SK-N-SH (cell line): ENCODE results near the gene SBSN. TPM values are rescaled to one million over a fixed set of nuclear protein-coding genes. Genes with fewer than 3 reads are reported as not detected.

ENCODE experiments used
- CTCF ChIA-PET: fragments of 300-600, 350-600 bp; formaldehyde crosslinking; extraction: SDS; loops from one replicate; lab custom pipeline; 2021; lab: Yijun Ruan, JAX
- POLR2A ChIA-PET: fragments of 350-600 bp; sonication (Branson Sonifier 250); formaldehyde crosslinking; extraction: SDS; loops from one replicate; lab custom pipeline; 2020; ENCODE audit warnings: antibody characterized with exemption, inconsistent platforms; lab: Yijun Ruan, JAX
- DNase-seq: peaks from one replicate; pipeline ENCODE4 v3.0.0; 2012
- H2AFZ ChIP-seq: fragments of 200-600 bp; sonication (generic); 2 replicates; pipeline ENCODE4 v1.8.1; 2016; ENCODE audit warnings: antibody characterized with exemption, mild to moderate bottlenecking, low read depth
- H3F3A ChIP-seq: fragments of 200-600 bp; sonication (generic); replicated peaks from 2 replicates; pipeline ENCODE3; 2016; ENCODE audit warnings: antibody characterized with exemption, mild to moderate bottlenecking; ENCODE audit not compliant: insufficient read depth
- H3K27ac ChIP-seq, 2 experiments: fragments of 200-500 bp in 1 of 2; fragments of 200-600 bp in 1 of 2; sonication (Bioruptor generic) in 1 of 2; sonication (generic), shearing (Covaris generic) in 1 of 2; 2 replicates each; pipeline versions ENCODE4 v1.5.1 to v1.6.1; 2014 to 2016; ENCODE audit warnings: low read depth in 2 of 2, inconsistent platforms in 1 of 2, low read length in 1 of 2, mild to moderate bottlenecking in 1 of 2, mixed read lengths in 1 of 2
- H3K27me3 ChIP-seq: fragments of 200-600 bp; sonication (generic), shearing (Covaris generic); 2 replicates; pipeline ENCODE4 v1.6.1; 2016; ENCODE audit warnings: mixed run types; ENCODE audit not compliant: insufficient read depth
- H3K36me3 ChIP-seq, 2 experiments: fragments of 200-500 bp in 1 of 2; fragments of 200-600 bp in 1 of 2; sonication (Bioruptor generic) in 1 of 2; sonication (generic) in 1 of 2; replicated peaks in 1 of 2; 2 replicates each; pipeline versions ENCODE3 to v1.5.1; 2014 to 2016; ENCODE audit warnings: low read length in 1 of 2, mild to moderate bottlenecking in 1 of 2; ENCODE audit not compliant: insufficient read depth in 2 of 2, control insufficient read depth in 1 of 2
- H3K4me1 ChIP-seq, 2 experiments: fragments of 200-500 bp in 1 of 2; fragments of 200-600 bp in 1 of 2; sonication (Bioruptor generic) in 1 of 2; sonication (generic), shearing (Covaris generic) in 1 of 2; 2 replicates each; pipeline versions ENCODE4 v1.5.1 to v1.6.1; 2014 to 2016; ENCODE audit warnings: low read depth in 1 of 2, low read length in 1 of 2, mixed run types in 1 of 2; ENCODE audit not compliant: insufficient read depth in 2 of 2, control insufficient read depth in 1 of 2
- H3K4me2 ChIP-seq: fragments of 200-600 bp; sonication (generic), shearing (Covaris generic); 2 replicates; pipeline ENCODE4 v1.6.1; 2017; ENCODE audit warnings: mixed run types
- H3K4me3 ChIP-seq, 2 experiments: fragments of 200-500 bp in 1 of 2; fragments of 200-600 bp in 1 of 2; sonication (Bioruptor generic) in 1 of 2; sonication (generic), shearing (Covaris generic) in 1 of 2; 2 replicates each; pipeline versions ENCODE4 v1.5.1 to v1.8.1; 2014 to 2016; ENCODE audit warnings: low read depth in 2 of 2, inconsistent platforms in 1 of 2, low read length in 1 of 2, mild to moderate bottlenecking in 1 of 2, mixed read lengths in 1 of 2, moderate library complexity in 1 of 2
- H3K79me2 ChIP-seq: fragments of 200-600 bp; sonication (generic); 2 replicates; pipeline ENCODE4 v1.8.1; 2017; ENCODE audit warnings: mild to moderate bottlenecking; ENCODE audit not compliant: insufficient read depth
- H3K9ac ChIP-seq: fragments of 200-600 bp; sonication (generic); 2 replicates; pipeline ENCODE4 v1.6.1; 2017; ENCODE audit warnings: mixed run types
- H3K9me2 ChIP-seq: fragments of 200-600 bp; sonication (generic); 2 replicates; pipeline ENCODE4 v1.6.1; 2017; ENCODE audit warnings: mixed run types
- H3K9me3 ChIP-seq: fragments of 200-600 bp; sonication (generic); 2 replicates; pipeline ENCODE4 v1.6.1; 2017; ENCODE audit warnings: mixed run types, mild to moderate bottlenecking, moderate library complexity
- H4K20me1 ChIP-seq: fragments of 200-600 bp; sonication (generic); 2 replicates; pipeline ENCODE4 v1.6.1; 2017; ENCODE audit warnings: mild to moderate bottlenecking, mixed run types; ENCODE audit not compliant: insufficient read depth
- CTCF ChIP-seq: fragments of 200-600 bp; sonication (generic); IDR thresholded peaks from 2 replicates; pipeline ENCODE4 v1.6.1; 2017; ENCODE audit warnings: antibody characterized with exemption, mild to moderate bottlenecking, moderate library complexity
- GATA2 ChIP-seq: sonication (generic); formaldehyde crosslinking; IDR thresholded peaks from 2 replicates; pipeline ENCODE4 v1.5.0; 2020; ENCODE audit warnings: mild to moderate bottlenecking, missing genetic modification reagents
- MAX ChIP-seq: IDR thresholded peaks from 2 replicates; pipeline ENCODE4 v1.4.0; 2012; ENCODE audit warnings: low read depth
- MEF2A ChIP-seq: IDR thresholded peaks from 2 replicates; pipeline ENCODE4 v1.4.0; 2012; ENCODE audit warnings: low read depth, borderline replicate concordance
- MXI1 ChIP-seq: IDR thresholded peaks from 2 replicates; pipeline ENCODE4 v1.6.1; 2012; ENCODE audit warnings: mild to moderate bottlenecking, low read depth, low read length, improper control_type of control experiment
- RAD21 ChIP-seq: IDR thresholded peaks from 2 replicates; pipeline ENCODE4 v1.6.1; 2012; ENCODE audit warnings: mild to moderate bottlenecking, low read length
- RCOR1 ChIP-seq: fragments of 150-350 bp; IDR thresholded peaks from 2 replicates; pipeline ENCODE4 v1.6.1; 2017; ENCODE audit warnings: antibody characterized with exemption, low read length
- RXRA ChIP-seq: IDR thresholded peaks from 2 replicates; pipeline ENCODE4 v1.4.0; 2012; ENCODE audit warnings: low read depth, mild to moderate bottlenecking, borderline replicate concordance
- SIN3A ChIP-seq: IDR thresholded peaks from 2 replicates; pipeline ENCODE4 v1.6.1; 2012; ENCODE audit warnings: low read depth, mild to moderate bottlenecking, low read length, moderate library complexity, borderline replicate concordance
- USF1 ChIP-seq: IDR thresholded peaks from 2 replicates; pipeline ENCODE4 v1.4.0; 2012; ENCODE audit warnings: low read depth, borderline replicate concordance
- ZBTB33 ChIP-seq: IDR thresholded peaks from 2 replicates; pipeline ENCODE4 v1.4.0; 2012; ENCODE audit warnings: low read depth, borderline replicate concordance
- whole genome bisulfite sequencing: methylation state at CpG from one replicate; pipeline ENCODE4 v1.1.6; 2017; ENCODE audit warnings: low lambda C conversion rate; 5-methylcytosine and 5-hydroxymethylcytosine counted together
- polyA plus RNA-seq, 3 experiments: library from polyadenylated mRNA; depleted of rRNA; stranded (reverse); fragments of >200 nt; gene quantifications; 2 replicates each; pipeline ENCODE4 v1.2.3, GENCODE V29; 2012

SBSN gene
- polyA plus RNA-seq, 1 of the 3 experiments (the other 2 are of a cell fraction) = 0.25 TPM

- H3F3A ChIP-seq = no peaks in the 10 kb centered on the region
- H2AFZ ChIP-seq = no peak overlapping the region
- no peaks in the 10 kb centered on the region for H3K36me3 ChIP-seq
- POLR2A ChIA-PET = no interaction called here
- DNase-seq = no peak
- H3K9me2 ChIP-seq = no peaks in the 10 kb centered on the region
- H4K20me1 ChIP-seq = no peaks in the 10 kb centered on the region
- H3K79me2 ChIP-seq = no peaks in the 10 kb centered on the region
- no peak overlapping the region for H3K4me2 ChIP-seq
- H3K4me1 ChIP-seq = no peaks in the 10 kb centered on the region; a peak in 1 of 4 replicates
- CTCF ChIA-PET = interaction anchor here (0.6 to 4.5 kb wide), 2 partner anchors 12 to 77 kb away, joined by 4 to 40 read pairs; no protein-coding TSS in a partner anchor
- H3K27me3 ChIP-seq = peaks cover 59% of the 10 kb centered on the region
- no peaks in the 10 kb centered on the region for H3K9me3 ChIP-seq
- no peak for TF ChIP-seq CTCF
- TF ChIP-seq MEF2A = no peak
- no peak for TF ChIP-seq RCOR1
- no peak for TF ChIP-seq MAX
- TF ChIP-seq SIN3A = no peak
- 13% methylated on average over 5 of the region's 5 CpGs for WGBS
- H3K4me3 ChIP-seq = no peak overlapping the region
- no peak overlapping the region for H3K27ac ChIP-seq
- no peak overlapping the region for H3K9ac ChIP-seq
Observed at GRCh38 chr19:35483089-35483488, 45.0 kb downstream of the SBSN start.

- ChIA-PET POLR2A (no interaction called here), CTCF (interaction anchor here (1.0 to 2.1 kb wide), 6 partner anchors 10 to 184 kb away, joined by 3 to 12 read pairs (median 4); no protein-coding TSS in a partner anchor)
- Histone ChIP-seq H3K4me2 (no peak overlapping the region), H3K27ac (no peak overlapping the region), H3K27me3 (peaks cover 66% of the 10 kb centered on the region; the same call in 1 of the 2 replicates), H3K4me1 (no peaks in the 10 kb centered on the region; a peak in 1 of 4 replicates), H3K9me3 (no peaks in the 10 kb centered on the region), H3K79me2 (no peaks in the 10 kb centered on the region)
- TF ChIP-seq RAD21 (no peak), USF1 (no peak), GATA2 (CRISPR knock-in tag) (0 out of 2 replicates have a peak, but pooled peaks have one; percentile 18), ZBTB33 (no peak), MXI1 (no peak), RXRA (no peak)
- TF ChIP-seq, all 33 proteins: peak for 1
- Histone ChIP-seq H4K20me1 (no peaks in the 10 kb centered on the region), H3K9ac (no peak overlapping the region), H2AFZ (no peak overlapping the region), H3K4me3 (no peak overlapping the region), H3K36me3 (no peaks in the 10 kb centered on the region), H3K9me2 (no peaks in the 10 kb centered on the region), H3F3A (no peaks in the 10 kb centered on the region)
- no peak for DNase-seq
- 19% methylated on average over 21 of the region's 21 CpGs for WGBS
Observed at GRCh38 chr19:35478794-35479677, 49.1 kb downstream of the SBSN start.
